Neural cell (in vitro differentiated cells): Measurements from ENCODE around the gene MRPL1. TPM values are rescaled to one million over a fixed set of nuclear protein-coding genes. Genes with fewer than 3 reads are reported as not detected.

Experiments used
- H2AFZ ChIP-seq: fragments of 200-600, 300-800 bp; sonication (generic), shearing (Covaris generic); 2 replicates; pipeline ENCODE4 v1.6.0; 2014; ENCODE audit warnings: low read depth, mild to moderate bottlenecking, antibody characterized with exemption, low read length, moderate library complexity
- H3F3A ChIP-seq: fragments of 200-600 bp; shearing (Covaris generic); 2 replicates; pipeline ENCODE4 v1.6.1; 2016; ENCODE audit warnings: mild to moderate bottlenecking, moderate library complexity, mixed read lengths, antibody characterized with exemption, low read length; ENCODE audit not compliant: insufficient read depth, poor library complexity, severe bottlenecking
- H3K27ac ChIP-seq: fragments of 200-600, 300-800 bp; sonication (generic), shearing (Covaris generic); 2 replicates; pipeline ENCODE4 v1.5.1; 2014; ENCODE audit warnings: mild to moderate bottlenecking, low read length, moderate library complexity
- H3K27me3 ChIP-seq: fragments of 300-800, 200-600 bp; sonication (generic), shearing (Covaris generic); 2 replicates; pipeline ENCODE4 v1.6.0; 2014; ENCODE audit warnings: mild to moderate bottlenecking, low read depth, low read length, moderate library complexity; ENCODE audit not compliant: insufficient read depth
- H3K36me3 ChIP-seq: fragments of 300-800, 200-600 bp; sonication (generic), shearing (Covaris generic); 2 replicates; pipeline ENCODE4 v1.5.1; 2014; ENCODE audit warnings: mild to moderate bottlenecking, antibody characterized with exemption, low read length, moderate library complexity; ENCODE audit not compliant: insufficient read depth
- H3K4me2 ChIP-seq: fragments of 300-800, 200-600 bp; sonication (generic), shearing (Covaris generic); 2 replicates; pipeline ENCODE4 v1.6.0; 2014; ENCODE audit warnings: mild to moderate bottlenecking, low read length
- H3K4me3 ChIP-seq: fragments of 300-800, 200-600 bp; sonication (generic), shearing (Covaris generic); 2 replicates; pipeline ENCODE4 v1.5.1; 2014; ENCODE audit warnings: mild to moderate bottlenecking, low read length, moderate library complexity
- H3K79me2 ChIP-seq: fragments of 200-600 bp; shearing (Covaris generic); replicated peaks from 2 replicates; pipeline ENCODE4 v1.6.0; 2014; ENCODE audit warnings: mild to moderate bottlenecking, low read length, moderate library complexity; ENCODE audit not compliant: insufficient read depth
- H3K9ac ChIP-seq: fragments of 300-800, 200-600 bp; sonication (generic), shearing (Covaris generic); 2 replicates; pipeline ENCODE4 v1.6.1; 2016; ENCODE audit warnings: mild to moderate bottlenecking, low read length, mixed read lengths
- H3K9me2 ChIP-seq: fragments of 200-600 bp; shearing (Covaris generic); 2 replicates; pipeline ENCODE4 v1.6.1; 2016; ENCODE audit warnings: mild to moderate bottlenecking, low read length, mixed read lengths; ENCODE audit not compliant: insufficient read depth
- H3K9me3 ChIP-seq: fragments of 200-600, 300-800 bp; sonication (generic), shearing (Covaris generic); 2 replicates; pipeline ENCODE4 v1.6.1; 2016; ENCODE audit warnings: mild to moderate bottlenecking, mixed run types, low read length, moderate library complexity, mixed read lengths
- H4K20me1 ChIP-seq: fragments of 200-600 bp; shearing (Covaris generic); 2 replicates; pipeline ENCODE4 v1.6.1; 2016; ENCODE audit warnings: mild to moderate bottlenecking, mixed run types; ENCODE audit not compliant: insufficient read depth
- CTCF ChIP-seq: fragments of 450-650 bp; IDR thresholded peaks from 2 replicates; pipeline ENCODE4 v1.5.1; 2014; ENCODE audit warnings: antibody characterized with exemption, mild to moderate bottlenecking, moderate library complexity; ENCODE audit not compliant: poor library complexity, severe bottlenecking
- EP300 ChIP-seq: fragments of 450-650 bp; conservative IDR thresholded peaks from 2 replicates; pipeline ENCODE4 v1.6.1; 2014; ENCODE audit warnings: antibody characterized with exemption, mild to moderate bottlenecking, moderate library complexity; ENCODE audit not compliant: poor library complexity, severe bottlenecking
- EZH2 ChIP-seq: fragments of 200-600, 300-800 bp; shearing (Covaris generic), sonication (generic); IDR thresholded peaks from 2 replicates; pipeline ENCODE4 v1.6.1; 2014; ENCODE audit warnings: antibody characterized with exemption, low read length, borderline replicate concordance, mild to moderate bottlenecking; ENCODE audit not compliant: insufficient read depth, poor library complexity, severe bottlenecking
- MXI1 ChIP-seq: fragments of 450-650 bp; conservative IDR thresholded peaks from 2 replicates; pipeline ENCODE4 v1.6.1; 2014; ENCODE audit warnings: antibody characterized with exemption, mild to moderate bottlenecking; ENCODE audit not compliant: poor library complexity, severe bottlenecking
- POLR2AphosphoS5 ChIP-seq: IDR thresholded peaks from 2 replicates; pipeline ENCODE4 v1.6.1; 2012
- RAD21 ChIP-seq: fragments of 450-650 bp; conservative IDR thresholded peaks from 2 replicates; pipeline ENCODE4 v1.6.1; 2014; ENCODE audit warnings: antibody characterized with exemption, mild to moderate bottlenecking, moderate library complexity
- REST ChIP-seq: IDR thresholded peaks from 2 replicates; pipeline ENCODE4 v1.6.1; 2012; ENCODE audit warnings: borderline replicate concordance
- SMC3 ChIP-seq: fragments of 450-650 bp; conservative IDR thresholded peaks from 2 replicates; pipeline ENCODE4 v1.6.1; 2014; ENCODE audit warnings: antibody characterized with exemption, mild to moderate bottlenecking, moderate library complexity; ENCODE audit not compliant: poor library complexity
- TAF1 ChIP-seq: IDR thresholded peaks from 2 replicates; pipeline ENCODE4 v1.6.1; 2012; ENCODE audit warnings: low read depth
- polyA plus RNA-seq: library from polyadenylated mRNA; depleted of rRNA; stranded (reverse); fragments of >200 nt; gene quantifications from 2 replicates; pipeline ENCODE4 v1.2.3, GENCODE V29; 2014

MRPL1 gene
- polyA plus RNA-seq, 1 donor from 2014 or later = 41.9 TPM

DNA sequence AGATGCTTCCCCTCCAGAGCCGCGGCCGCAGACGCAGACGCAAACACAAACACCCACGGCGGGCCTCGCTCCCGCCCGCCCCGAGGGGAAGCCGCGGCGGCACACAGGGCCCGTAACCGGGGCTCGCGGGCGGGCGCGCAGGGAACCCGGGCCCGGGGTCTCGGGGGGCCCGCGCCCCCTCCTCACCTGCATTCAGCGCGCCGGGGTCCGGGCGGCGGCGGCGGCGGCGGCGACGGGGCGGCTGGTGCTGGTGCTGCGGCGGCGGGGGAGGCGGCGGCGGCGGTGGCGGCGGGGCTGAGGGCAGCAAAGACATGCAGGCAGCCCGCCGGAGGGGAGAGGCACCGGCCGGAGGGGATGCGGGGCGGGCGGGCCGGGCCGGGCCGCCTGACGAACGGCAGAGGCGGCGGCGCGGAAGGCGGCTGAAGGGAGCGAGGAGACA lies 43.2 kb upstream of the MRPL1 start:
- H4K20me1 ChIP-seq = no peaks in the 10 kb centered on the region
- peak overlapping the region; percentile 87 for H3K4me3 ChIP-seq
- no peaks in the 10 kb centered on the region for H3K9me3 ChIP-seq
- H3K27ac ChIP-seq = peak overlapping the region; percentile 97
- no peaks in the 10 kb centered on the region for H3K36me3 ChIP-seq
- H3K79me2 ChIP-seq = peaks cover 27% of the 10 kb centered on the region
- TF ChIP-seq EZH2 = no peak
- peak overlapping the region; percentile 95 for H3K9ac ChIP-seq
- peaks cover 11% of the 10 kb centered on the region for H3F3A ChIP-seq
- no peak overlapping the region for H3K4me2 ChIP-seq
- H3K9me2 ChIP-seq = no peaks in the 10 kb centered on the region
- peak overlapping the region; percentile 90 for H2AFZ ChIP-seq
- H3K27me3 ChIP-seq = no peaks in the 10 kb centered on the region

DNA sequence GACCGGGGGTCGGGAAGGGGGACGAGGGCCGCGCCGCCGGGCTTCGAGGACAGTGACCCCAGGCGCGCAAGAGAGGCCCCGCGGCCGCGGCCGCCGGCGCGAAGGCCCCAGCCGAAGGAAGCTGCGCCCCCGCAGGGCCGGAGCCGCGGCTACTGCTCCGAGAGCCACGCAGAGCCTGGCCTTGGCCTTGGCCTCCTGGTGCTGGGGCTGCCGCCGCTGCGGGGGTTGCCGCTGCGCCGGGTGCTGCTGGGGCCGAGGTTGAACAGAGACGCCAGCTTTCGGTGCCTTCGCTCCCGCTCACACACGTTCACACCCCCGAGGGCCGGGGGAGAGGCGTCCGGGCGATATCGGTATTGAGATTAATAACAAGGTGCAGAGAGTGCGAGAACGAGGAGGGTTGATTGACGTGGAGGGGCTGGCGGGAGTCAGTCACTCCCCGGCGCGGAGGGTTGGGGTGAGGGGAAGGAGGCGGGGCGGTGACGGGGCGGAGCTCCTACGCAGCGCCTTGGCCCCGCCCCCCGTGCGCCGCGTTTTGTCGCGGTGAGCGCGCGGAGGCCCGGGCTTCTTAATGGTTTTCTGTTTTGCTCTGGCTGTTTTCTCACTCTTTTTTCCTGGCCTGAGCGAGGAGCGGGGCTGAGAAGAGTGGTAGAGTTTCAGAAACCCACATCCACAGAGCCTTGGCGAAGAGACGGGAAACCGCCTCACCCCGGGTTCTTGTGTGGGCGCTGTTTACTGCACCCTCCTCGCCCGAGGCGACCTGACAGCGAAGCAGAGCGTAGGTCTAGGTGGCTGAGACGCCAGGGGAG lies 42.6 kb upstream of the MRPL1 start:
- peak overlapping the region; percentile 65 for H3K4me3 ChIP-seq
- no peaks in the 10 kb centered on the region for H3K36me3 ChIP-seq
- H3K27ac ChIP-seq = peak overlapping the region; percentile 97

More for the DNA sequence above, 42.6 kb upstream of the MRPL1 start:
- H3K9me2 ChIP-seq = no peaks in the 10 kb centered on the region
- H4K20me1 ChIP-seq = no peaks in the 10 kb centered on the region
- H3F3A ChIP-seq = peaks cover 11% of the 10 kb centered on the region
- H3K27me3 ChIP-seq = no peaks in the 10 kb centered on the region
- TF ChIP-seq MXI1 (peak; percentile 58), EP300 (peak; percentile 81), POLR2AphosphoS5 (peak; percentile 96), EZH2 (no peak), RAD21 (peak; percentile 36), SMC3 (peak; percentile 29), CTCF (no peak), TAF1 (peak; percentile 83), REST (peak; percentile 84)
- H2AFZ ChIP-seq = peak overlapping the region; percentile 82
- no peaks in the 10 kb centered on the region for H3K9me3 ChIP-seq
- peak overlapping the region; percentile 27 for H3K4me2 ChIP-seq
- H3K9ac ChIP-seq = peak overlapping the region; percentile 95
- peaks cover 21% of the 10 kb centered on the region for H3K79me2 ChIP-seq
